Mesendoderm (in vitro differentiated cells): ENCODE measurements around the gene ASXL1.

Source experiments
- DNase-seq: peaks from one replicate; pipeline ENCODE4 v3.0.0; 2013
- H2AK5ac ChIP-seq: 2 replicates; pipeline ENCODE4 v1.6.1; 2013; ENCODE audit warnings: low read length, inconsistent platforms
- H2BK120ac ChIP-seq: 2 replicates; pipeline ENCODE4 v1.6.1; 2013; ENCODE audit warnings: low read depth, mild to moderate bottlenecking, low read length, moderate library complexity, mixed read lengths
- H2BK15ac ChIP-seq: replicated peaks from 2 replicates; pipeline ENCODE4 v1.6.1; 2013; ENCODE audit warnings: low read depth, mild to moderate bottlenecking, moderate library complexity
- H2BK5ac ChIP-seq: 2 replicates; pipeline ENCODE4 v1.6.1; 2013; ENCODE audit warnings: low read length, inconsistent platforms
- H3K18ac ChIP-seq: 2 replicates; pipeline ENCODE4 v1.6.1; 2013; ENCODE audit warnings: mild to moderate bottlenecking, low read length, mixed read lengths
- H3K23ac ChIP-seq: one replicate; pipeline ENCODE4 v1.6.1; 2013; ENCODE audit warnings: low read length
- H3K27ac ChIP-seq: 2 replicates; pipeline ENCODE4 v1.5.1; 2013; ENCODE audit warnings: low read depth, mild to moderate bottlenecking, inconsistent platforms, low read length, moderate library complexity
- H3K27me3 ChIP-seq: 2 replicates; pipeline ENCODE4 v1.6.1; 2013; ENCODE audit warnings: low read length, control low read depth, mild to moderate bottlenecking, inconsistent platforms; ENCODE audit not compliant: insufficient read depth, poor library complexity
- H3K36me3 ChIP-seq: 2 replicates; pipeline ENCODE4 v1.6.1; 2013; ENCODE audit warnings: low read length, inconsistent platforms; ENCODE audit not compliant: control insufficient read depth, insufficient read depth
- H3K4ac ChIP-seq: one replicate; pipeline ENCODE4 v1.6.1; 2013; ENCODE audit warnings: low read depth, mild to moderate bottlenecking, low read length, moderate library complexity
- H3K4me1 ChIP-seq: 2 replicates; pipeline ENCODE4 v1.6.1; 2013; ENCODE audit warnings: low read depth, low read length, inconsistent platforms; ENCODE audit not compliant: control insufficient read depth
- H3K4me2 ChIP-seq: 2 replicates; pipeline ENCODE4 v1.6.1; 2013; ENCODE audit warnings: low read length
- H3K4me3 ChIP-seq: 2 replicates; pipeline ENCODE4 v1.5.1; 2013; ENCODE audit warnings: mild to moderate bottlenecking, low read length
- H3K56ac ChIP-seq: one replicate; pipeline ENCODE4 v1.6.1; 2013; ENCODE audit warnings: low read length
- H3K79me1 ChIP-seq: 2 replicates; pipeline ENCODE4 v1.6.1; 2013; ENCODE audit warnings: low read length, inconsistent platforms
- H3K79me2 ChIP-seq: 2 replicates; pipeline ENCODE4 v1.6.1; 2013; ENCODE audit warnings: mild to moderate bottlenecking, low read length; ENCODE audit not compliant: control insufficient read depth, insufficient read depth
- H3K9ac ChIP-seq: 2 replicates; pipeline ENCODE4 v1.6.1; 2013; ENCODE audit warnings: low read length, inconsistent platforms
- H4K5ac ChIP-seq: one replicate; pipeline ENCODE4 v1.6.1; 2013; ENCODE audit warnings: low read length
- H4K8ac ChIP-seq: one replicate; pipeline ENCODE4 v1.6.1; 2013; ENCODE audit warnings: low read depth, mild to moderate bottlenecking, control low read depth, low read length, moderate library complexity
- WGBS: extraction: QIAGEN DNeasy Blood & Tissue Kit; methylation state at CpG from one replicate; pipeline ENCODE4 v1.1.7; 2013; ENCODE audit warnings: low lambda C conversion rate, missing lambda C conversion rate; ENCODE audit not compliant: insufficient coverage; ENCODE audit errors: extremely low coverage; 5-methylcytosine and 5-hydroxymethylcytosine counted together

ASXL1 gene

GRCh38 chr20:32478576-32478975 lies 120.4 kb downstream of the ASXL1 start:
- Histone ChIP-seq H3K4me2 (no peak overlapping the region), H4K5ac (no peak overlapping the region), H3K79me1 (peaks cover 29% of the 10 kb centered on the region), H3K18ac (no peak overlapping the region), H2BK15ac (no peak overlapping the region), H3K4ac (no peak overlapping the region), H3K23ac (no peak overlapping the region), H3K56ac (no peak overlapping the region), H3K36me3 (no peaks in the 10 kb centered on the region), H3K27me3 (no peaks in the 10 kb centered on the region), H2AK5ac (no peak overlapping the region), H2BK120ac (no peak overlapping the region), H3K79me2 (peaks cover 43% of the 10 kb centered on the region), H3K9ac (no peak overlapping the region), H3K27ac (no peak overlapping the region), H3K4me3 (no peak overlapping the region), H4K8ac (no peak overlapping the region), H2BK5ac (no peak overlapping the region), H3K4me1 (peaks cover 13% of the 10 kb centered on the region)
- WGBS = no CpG with 5 or more reads among the region's 7 CpGs
- DNase-seq = no peak

DNA sequence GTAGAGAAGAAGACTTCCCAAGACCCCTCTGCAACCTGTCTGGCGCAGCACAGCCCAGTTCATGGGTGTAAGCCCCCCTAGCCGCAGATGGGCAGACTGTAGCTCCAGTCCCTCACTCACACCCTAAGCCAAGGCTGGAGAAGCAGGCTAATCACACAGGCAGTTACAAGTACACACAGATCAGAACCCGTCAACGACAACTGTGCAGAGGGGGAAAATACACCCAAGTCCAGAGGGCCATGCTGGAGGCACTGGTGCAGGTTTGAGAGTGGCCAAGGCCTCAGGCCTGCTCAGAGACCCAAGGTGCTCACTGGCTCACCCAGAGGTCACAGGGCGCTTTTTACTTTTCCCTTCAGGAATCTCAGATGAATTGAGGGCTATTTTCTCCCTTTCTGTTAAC lies 120.9 kb downstream of the ASXL1 start:
- WGBS = no CpG with 5 or more reads among the region's 5 CpGs
- DNase-seq = no peak

DNA sequence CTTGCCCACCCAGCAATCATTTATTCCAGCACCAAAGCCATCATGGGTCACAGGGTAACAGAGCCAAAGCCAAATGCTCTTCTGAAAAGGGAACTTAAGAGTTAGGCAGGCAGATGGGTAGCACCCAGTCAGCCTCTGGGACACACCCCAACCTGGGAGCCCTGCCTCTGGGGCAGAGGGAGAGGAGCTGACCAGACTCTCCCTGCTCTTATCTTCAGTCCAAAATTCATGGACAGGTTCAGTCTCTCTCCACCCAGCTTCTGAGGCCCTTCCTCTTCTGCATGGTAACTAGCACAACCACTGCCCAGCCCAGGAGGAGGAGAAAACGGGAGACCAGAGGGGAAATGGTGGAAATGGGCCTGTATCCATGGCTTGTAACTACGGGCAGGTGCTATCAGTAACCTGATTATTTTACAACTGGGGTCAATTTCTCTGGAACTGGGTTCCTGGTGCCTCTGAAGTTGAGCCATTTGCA lies 121.6 kb downstream of the ASXL1 start:
- H3K36me3 ChIP-seq = no peaks in the 10 kb centered on the region
- no peak overlapping the region for H3K4ac ChIP-seq
- peaks cover 27% of the 10 kb centered on the region for H3K79me1 ChIP-seq
- no peak overlapping the region for H4K5ac ChIP-seq
- no peak overlapping the region for H2AK5ac ChIP-seq
- H3K23ac ChIP-seq = no peak overlapping the region
- no peak overlapping the region for H3K9ac ChIP-seq
- no peak overlapping the region for H2BK15ac ChIP-seq
- DNase-seq = no peak
- WGBS = no CpG with 5 or more reads among the region's 2 CpGs
- peaks cover 13% of the 10 kb centered on the region for H3K4me1 ChIP-seq
- no peak overlapping the region for H3K4me3 ChIP-seq
- H3K56ac ChIP-seq = no peak overlapping the region
- no peak overlapping the region for H4K8ac ChIP-seq
- no peak overlapping the region for H3K27ac ChIP-seq
- no peak overlapping the region for H2BK120ac ChIP-seq
- no peak overlapping the region for H2BK5ac ChIP-seq
- no peak overlapping the region for H3K18ac ChIP-seq
- H3K4me2 ChIP-seq = no peak overlapping the region
- peaks cover 43% of the 10 kb centered on the region for H3K79me2 ChIP-seq
- H3K27me3 ChIP-seq = no peaks in the 10 kb centered on the region

More for the DNA sequence above, 120.9 kb downstream of the ASXL1 start:
- Histone ChIP-seq H3K4me1 (peaks cover 13% of the 10 kb centered on the region), H2BK5ac (no peak overlapping the region), H3K23ac (no peak overlapping the region), H3K79me1 (peaks cover 28% of the 10 kb centered on the region), H3K9ac (no peak overlapping the region), H3K4me3 (no peak overlapping the region), H3K27me3 (no peaks in the 10 kb centered on the region), H3K27ac (no peak overlapping the region), H3K36me3 (no peaks in the 10 kb centered on the region), H2BK15ac (no peak overlapping the region), H2BK120ac (no peak overlapping the region), H2AK5ac (no peak overlapping the region), H4K5ac (no peak overlapping the region), H3K18ac (no peak overlapping the region), H3K79me2 (peaks cover 43% of the 10 kb centered on the region), H3K4ac (no peak overlapping the region), H3K4me2 (no peak overlapping the region), H3K56ac (no peak overlapping the region), H4K8ac (no peak overlapping the region)

- H3K27ac ChIP-seq = no peak overlapping the region
Observed at GRCh38 chr20:32480371-32481241, 122.5 kb downstream of the ASXL1 start.

DNA sequence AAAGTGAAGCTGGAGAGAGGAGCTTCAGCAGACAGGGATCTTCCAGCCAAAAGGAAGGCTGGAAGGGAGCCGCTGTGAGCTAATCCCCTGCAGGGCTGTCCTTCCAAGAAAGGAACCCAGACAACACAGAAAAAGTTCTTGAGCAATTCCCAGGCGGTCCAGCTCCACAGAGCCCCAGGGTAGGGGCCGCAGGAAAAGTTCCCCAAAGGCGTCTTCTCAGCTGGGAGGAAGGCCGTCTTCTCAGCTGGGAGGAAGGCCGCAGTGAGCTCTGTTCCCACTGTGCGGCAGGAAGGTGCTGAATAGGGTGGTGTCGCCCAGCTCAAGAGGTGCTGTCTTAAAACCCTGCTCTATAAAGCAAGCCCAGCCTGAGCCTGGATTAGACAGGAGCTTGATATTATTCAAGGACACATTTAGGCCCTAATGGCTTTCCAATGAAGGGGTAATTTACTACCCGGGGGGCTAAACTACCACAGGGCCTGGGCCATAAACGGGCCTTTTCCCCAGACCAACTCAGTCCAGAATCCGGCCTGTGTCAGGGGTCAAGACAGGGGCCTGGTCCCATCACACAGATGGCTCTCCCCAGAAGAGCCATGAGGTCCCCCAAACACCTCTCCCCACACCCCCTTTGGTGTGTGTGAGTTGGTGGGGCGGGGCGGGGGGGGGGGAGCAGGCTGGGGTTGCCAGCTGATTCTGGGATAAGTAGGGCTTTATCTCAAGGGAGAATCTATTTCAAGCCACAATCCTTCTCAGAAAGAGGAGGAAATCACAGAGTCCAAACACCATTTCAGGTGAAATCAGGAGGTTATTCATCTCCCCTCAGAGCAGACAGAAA lies 123.4 kb downstream of the ASXL1 start:
- no peak overlapping the region for H3K27ac ChIP-seq
- peaks cover under 1% of the 10 kb centered on the region for H3K27me3 ChIP-seq
- H4K5ac ChIP-seq = no peak overlapping the region
- no CpG with 5 or more reads among the region's 13 CpGs for whole genome bisulfite sequencing
- H3K4me2 ChIP-seq = no peak overlapping the region
- H4K8ac ChIP-seq = no peak overlapping the region
- H3K9ac ChIP-seq = peak overlapping the region; percentile 9
- H3K18ac ChIP-seq = peak overlapping the region; percentile 98
- no peak overlapping the region for H2BK5ac ChIP-seq
- peak; percentile 8 for DNase-seq
- peaks cover 38% of the 10 kb centered on the region for H3K79me2 ChIP-seq
- no peak overlapping the region for H3K4me3 ChIP-seq
- H3K23ac ChIP-seq = no peak overlapping the region
- peak overlapping the region; percentile 90 for H3K56ac ChIP-seq
- no peak overlapping the region for H2BK120ac ChIP-seq
- H3K36me3 ChIP-seq = no peaks in the 10 kb centered on the region
- no peak overlapping the region for H2AK5ac ChIP-seq
- no peak overlapping the region for H2BK15ac ChIP-seq
- no peaks in the 10 kb centered on the region for H3K4me1 ChIP-seq
- peaks cover 23% of the 10 kb centered on the region for H3K79me1 ChIP-seq
- no peak overlapping the region for H3K4ac ChIP-seq

More at GRCh38 chr20:32480371-32481241, 122.5 kb downstream of the ASXL1 start:
- no peaks in the 10 kb centered on the region for H3K27me3 ChIP-seq
- WGBS = no CpG with 5 or more reads among the region's 12 CpGs
- H2BK120ac ChIP-seq = no peak overlapping the region
- H2AK5ac ChIP-seq = no peak overlapping the region
- H3K9ac ChIP-seq = no peak overlapping the region
- no peak overlapping the region for H4K5ac ChIP-seq
- peaks cover 7% of the 10 kb centered on the region for H3K4me1 ChIP-seq
- no peak overlapping the region for H3K23ac ChIP-seq
- no peak overlapping the region for H3K4me3 ChIP-seq
- peaks cover 43% of the 10 kb centered on the region for H3K79me2 ChIP-seq
- no peak overlapping the region for H4K8ac ChIP-seq
- H3K18ac ChIP-seq = no peak overlapping the region
- H3K4ac ChIP-seq = no peak overlapping the region
- H2BK15ac ChIP-seq = no peak overlapping the region
- H2BK5ac ChIP-seq = no peak overlapping the region
- no peak for DNase-seq
- no peak overlapping the region for H3K4me2 ChIP-seq
- H3K56ac ChIP-seq = peak overlapping the region; percentile 29
- H3K36me3 ChIP-seq = no peaks in the 10 kb centered on the region
- H3K79me1 ChIP-seq = peaks cover 27% of the 10 kb centered on the region
